ENCODE data around the gene RPS26. TPM values are rescaled to one million over a fixed set of nuclear protein-coding genes. Genes with fewer than 3 reads are reported as not detected.

RPS26 gene
- total RNA-seq, 4 donors from 2014 or later: 308 to 1,324 (median 859) TPM

GRCh38 chr12:56078931-56079722 lies 37.4 kb downstream of the RPS26 start:
- WGBS, 2 donors: 2% methylated on average over 26 to 44 of the region's 50 CpGs
- Histone ChIP-seq H3K4me3 (peak overlapping the region; percentile 62 to 70 (median 66)), H3K27me3 (no peaks in the 10 kb centered on the region), H3K27ac (peak overlapping the region; percentile 43 to 95 (median 93)), H3K4me1 (peaks cover 0 to 26% (median 10%) of the 10 kb centered on the region in 4 donors), H3K9me3 (no peaks in the 10 kb centered on the region), H3K36me3 (no peaks in the 10 kb centered on the region)
- DNase-seq (ENCODE audit: low spot score in 2 of 2): peak; percentile 72 to 73
- TF ChIP-seq EP300 (IDR thresholded peaks at IDR 0.05) (peak; percentile 10 to 78), POLR2A (IDR thresholded peaks at IDR 0.05) (no peak), CTCF (IDR thresholded peaks at IDR 0.05) (peak; percentile 46 to 87 (median 80))

- peak in 1 of 2 donors; percentile 91 for TF ChIP-seq EP300 (IDR thresholded peaks at IDR 0.05)
- peak in 1 of 5 experiments; percentile 23 for TF ChIP-seq CTCF (IDR thresholded peaks at IDR 0.05)
- peak in 1 of 2 donors; percentile 49 for TF ChIP-seq POLR2A (IDR thresholded peaks at IDR 0.05)
- no peaks in the 10 kb centered on the region for H3K27me3 ChIP-seq
- DNase-seq (ENCODE audit: low spot score in 2 of 2): peak; percentile 36 to 41
- WGBS, 2 donors: 1% methylated on average over 54 to 56 of the region's 59 CpGs
- no peaks in the 10 kb centered on the region for H3K9me3 ChIP-seq
- peak within 1 kb of the TSS; percentile 43 to 95 (median 93) for H3K27ac ChIP-seq
- H3K4me1 ChIP-seq: peaks cover 0 to 33% (median 13%) of the 10 kb centered on the region in 4 donors
- H3K4me3 ChIP-seq: peak within 1 kb of the TSS; percentile 62 to 70 (median 66)
- no peaks in the 10 kb centered on the region for H3K36me3 ChIP-seq
These were observed 38.2 kb downstream of the RPS26 start, which contains the start of gene ERBB3 for GRCh38 chr12:56079723-56080555. ERBB3 (plus strand) TSS chr12:56080165; CDS start chr12:56080301, 136 bp downstream.

GRCh38 chr12:56080556-56081138 lies 38.9 kb downstream of the RPS26 start:
- peak overlapping the region; percentile 43 to 95 (median 93) for H3K27ac ChIP-seq
- DNase-seq (ENCODE audit: low spot score in 2 of 2): no peak
- TF ChIP-seq CTCF (IDR thresholded peaks at IDR 0.05) (no peak), POLR2A (IDR thresholded peaks at IDR 0.05) (no peak), EP300 (IDR thresholded peaks at IDR 0.05) (no peak)
- no peaks in the 10 kb centered on the region for H3K36me3 ChIP-seq
- no peaks in the 10 kb centered on the region for H3K9me3 ChIP-seq
- WGBS, 2 donors: 16 to 23% methylated on average over 14 of the region's 20 CpGs
- H3K4me3 ChIP-seq: peak overlapping the region; percentile 62 to 70 (median 66)
- peaks cover 0 to 39% (median 16%) of the 10 kb centered on the region in 4 donors for H3K4me1 ChIP-seq
- no peaks in the 10 kb centered on the region for H3K27me3 ChIP-seq

- WGBS, 2 donors: 33 to 37% methylated on average over 6 of the region's 6 CpGs
- H3K27ac ChIP-seq: peak overlapping the region; percentile 43 to 95 (median 93)
- TF ChIP-seq EP300 (IDR thresholded peaks at IDR 0.05): peak in 1 of 2 donors; percentile 44
- TF ChIP-seq POLR2A (IDR thresholded peaks at IDR 0.05): peak in 1 of 2 donors; percentile 20
- TF ChIP-seq CTCF (IDR thresholded peaks at IDR 0.05): no peak
- H3K4me1 ChIP-seq: peaks cover 0 to 47% (median 18%) of the 10 kb centered on the region in 4 donors
- no peak for DNase-seq (ENCODE audit: low spot score in 2 of 2)
- H3K4me3 ChIP-seq: peak overlapping the region; percentile 62 to 70 (median 66)
- no peaks in the 10 kb centered on the region for H3K27me3 ChIP-seq
- no peaks in the 10 kb centered on the region for H3K9me3 ChIP-seq
- no peaks in the 10 kb centered on the region for H3K36me3 ChIP-seq
These were observed 40.0 kb downstream of the RPS26 start for GRCh38 chr12:56081393-56082347.
